GM12878 (cell line): ENCODE measurements around the gene MUC5B.

Source experiments
- E2F4 ChIP-seq: IDR thresholded peaks from 2 replicates; pipeline ENCODE4 v1.6.1; 2012; ENCODE audit warnings: low read depth, low read length, improper control_type of control experiment
- HDGF ChIP-seq: fragments of 450-650 bp; IDR thresholded peaks from 2 replicates; pipeline ENCODE4 v1.6.1; 2016; ENCODE audit warnings: antibody characterized with exemption
- NFIC ChIP-seq: IDR thresholded peaks from 2 replicates; pipeline ENCODE4 v1.6.1; 2012; ENCODE audit warnings: low read depth, mild to moderate bottlenecking, inconsistent platforms, low read length, moderate library complexity
- NFXL1 ChIP-seq: fragments of 450-650 bp; IDR thresholded peaks from 2 replicates; pipeline ENCODE4 v1.6.1; 2017; ENCODE audit warnings: antibody characterized with exemption, mild to moderate bottlenecking, borderline replicate concordance
- NR2C2 ChIP-seq: IDR thresholded peaks from 2 replicates; pipeline ENCODE4 v1.6.1; 2011; ENCODE audit warnings: borderline replicate concordance, low read depth; ENCODE audit not compliant: control insufficient read depth, insufficient read length
- POLR2AphosphoS5 ChIP-seq: IDR thresholded peaks from 2 replicates; pipeline ENCODE4 v1.6.1; 2011; ENCODE audit warnings: mild to moderate bottlenecking, low read length, inconsistent platforms
- SIN3A ChIP-seq: IDR thresholded peaks from 2 replicates; pipeline ENCODE4 v1.6.1; 2012; ENCODE audit warnings: low read depth, low read length, improper control_type of control experiment
- ZNF207 ChIP-seq: fragments of 450-650 bp; IDR thresholded peaks from 2 replicates; pipeline ENCODE4 v1.6.1; 2014; ENCODE audit warnings: antibody characterized with exemption, mild to moderate bottlenecking, borderline replicate concordance
- TF ChIP-seq, protein P1 (sequence below), 3 experiments: IDR thresholded peaks in 2 of 3; conservative IDR thresholded peaks in 1 of 3; 2 replicates each; pipeline ENCODE4 v1.5.1; 2011; ENCODE audit warnings: low read depth in 3 of 3, low read length in 3 of 3, mild to moderate bottlenecking in 3 of 3, control low read depth in 2 of 3, moderate library complexity in 2 of 3, inconsistent platforms in 1 of 3, mixed read lengths in 1 of 3; ENCODE audit not compliant: control insufficient read depth in 2 of 3, insufficient read depth in 1 of 3; ENCODE audit errors: extremely low read depth in 1 of 3
- TF ChIP-seq, protein P2 (sequence below): IDR thresholded peaks from 2 replicates; pipeline ENCODE4 v1.6.1; 2011; ENCODE audit warnings: borderline replicate concordance, low read depth, mild to moderate bottlenecking, moderate library complexity, mixed read lengths, low read length; ENCODE audit not compliant: insufficient read depth; ENCODE audit errors: extremely low read length
- TF ChIP-seq, protein P3 (sequence below): fragments of 450-650 bp; formaldehyde crosslinking; IDR thresholded peaks from 2 replicates; pipeline ENCODE4 v1.5.0; 2022; ENCODE audit warnings: mild to moderate bottlenecking, missing genetic modification characterization

DNA sequence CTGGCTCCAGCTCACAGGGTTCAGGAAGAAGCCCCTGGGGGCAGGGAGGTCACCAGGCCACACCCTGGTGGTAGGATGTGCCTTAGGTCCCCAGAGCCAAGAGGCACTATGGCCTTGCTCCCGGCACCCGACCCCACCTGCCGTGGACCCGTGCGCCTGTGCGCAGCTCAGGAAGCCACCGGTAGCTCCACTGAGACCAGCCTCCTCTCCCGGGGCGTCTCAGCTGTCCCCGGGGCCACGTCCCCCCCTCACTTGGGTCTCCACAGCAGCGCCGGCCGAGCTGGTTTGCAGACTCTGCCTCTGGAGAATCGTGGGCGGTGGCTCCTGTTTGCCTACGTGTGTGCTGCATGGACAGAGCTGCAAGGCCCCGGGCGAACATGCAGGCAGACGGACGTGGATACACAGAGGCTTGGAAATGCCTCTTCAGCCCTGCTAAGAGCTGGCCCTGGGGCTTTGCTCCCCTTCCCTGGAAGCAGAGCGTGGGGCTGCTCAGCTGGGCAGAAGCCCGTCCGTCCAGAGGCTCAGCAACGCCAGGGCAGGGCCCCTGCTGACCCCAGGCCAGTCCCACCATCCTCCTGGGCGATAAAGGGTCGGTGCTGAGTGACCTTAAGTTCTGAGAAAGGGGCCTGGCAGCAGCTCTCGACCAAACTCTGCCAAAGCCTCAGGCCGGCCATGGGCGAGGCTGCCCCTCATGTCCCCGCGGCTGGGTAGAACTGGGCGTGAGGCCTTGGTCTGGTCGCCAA, 15.3 kb upstream of the MUC5B start:
- TF ChIP-seq, protein P1, sequence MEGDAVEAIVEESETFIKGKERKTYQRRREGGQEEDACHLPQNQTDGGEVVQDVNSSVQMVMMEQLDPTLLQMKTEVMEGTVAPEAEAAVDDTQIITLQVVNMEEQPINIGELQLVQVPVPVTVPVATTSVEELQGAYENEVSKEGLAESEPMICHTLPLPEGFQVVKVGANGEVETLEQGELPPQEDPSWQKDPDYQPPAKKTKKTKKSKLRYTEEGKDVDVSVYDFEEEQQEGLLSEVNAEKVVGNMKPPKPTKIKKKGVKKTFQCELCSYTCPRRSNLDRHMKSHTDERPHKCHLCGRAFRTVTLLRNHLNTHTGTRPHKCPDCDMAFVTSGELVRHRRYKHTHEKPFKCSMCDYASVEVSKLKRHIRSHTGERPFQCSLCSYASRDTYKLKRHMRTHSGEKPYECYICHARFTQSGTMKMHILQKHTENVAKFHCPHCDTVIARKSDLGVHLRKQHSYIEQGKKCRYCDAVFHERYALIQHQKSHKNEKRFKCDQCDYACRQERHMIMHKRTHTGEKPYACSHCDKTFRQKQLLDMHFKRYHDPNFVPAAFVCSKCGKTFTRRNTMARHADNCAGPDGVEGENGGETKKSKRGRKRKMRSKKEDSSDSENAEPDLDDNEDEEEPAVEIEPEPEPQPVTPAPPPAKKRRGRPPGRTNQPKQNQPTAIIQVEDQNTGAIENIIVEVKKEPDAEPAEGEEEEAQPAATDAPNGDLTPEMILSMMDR (IDR thresholded peaks at IDR 0.05 in 2 of 3, conservative IDR thresholded peaks at IDR 0.05 in 1 of 3; ENCODE audit: control insufficient read depth in 2 of 3, extremely low read depth in 1 of 3, insufficient read depth in 1 of 3, low read depth in 3 of 3, low read length in 3 of 3): no peak
- TF ChIP-seq ZNF207 (no peak), POLR2AphosphoS5 (no peak), E2F4 (no peak), NFXL1 (no peak), NFIC (no peak), NR2C2 (no peak), SIN3A (no peak), HDGF (no peak)
- TF ChIP-seq, protein P2, sequence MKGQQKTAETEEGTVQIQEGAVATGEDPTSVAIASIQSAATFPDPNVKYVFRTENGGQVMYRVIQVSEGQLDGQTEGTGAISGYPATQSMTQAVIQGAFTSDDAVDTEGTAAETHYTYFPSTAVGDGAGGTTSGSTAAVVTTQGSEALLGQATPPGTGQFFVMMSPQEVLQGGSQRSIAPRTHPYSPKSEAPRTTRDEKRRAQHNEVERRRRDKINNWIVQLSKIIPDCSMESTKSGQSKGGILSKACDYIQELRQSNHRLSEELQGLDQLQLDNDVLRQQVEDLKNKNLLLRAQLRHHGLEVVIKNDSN: no peak
- TF ChIP-seq, protein P3, sequence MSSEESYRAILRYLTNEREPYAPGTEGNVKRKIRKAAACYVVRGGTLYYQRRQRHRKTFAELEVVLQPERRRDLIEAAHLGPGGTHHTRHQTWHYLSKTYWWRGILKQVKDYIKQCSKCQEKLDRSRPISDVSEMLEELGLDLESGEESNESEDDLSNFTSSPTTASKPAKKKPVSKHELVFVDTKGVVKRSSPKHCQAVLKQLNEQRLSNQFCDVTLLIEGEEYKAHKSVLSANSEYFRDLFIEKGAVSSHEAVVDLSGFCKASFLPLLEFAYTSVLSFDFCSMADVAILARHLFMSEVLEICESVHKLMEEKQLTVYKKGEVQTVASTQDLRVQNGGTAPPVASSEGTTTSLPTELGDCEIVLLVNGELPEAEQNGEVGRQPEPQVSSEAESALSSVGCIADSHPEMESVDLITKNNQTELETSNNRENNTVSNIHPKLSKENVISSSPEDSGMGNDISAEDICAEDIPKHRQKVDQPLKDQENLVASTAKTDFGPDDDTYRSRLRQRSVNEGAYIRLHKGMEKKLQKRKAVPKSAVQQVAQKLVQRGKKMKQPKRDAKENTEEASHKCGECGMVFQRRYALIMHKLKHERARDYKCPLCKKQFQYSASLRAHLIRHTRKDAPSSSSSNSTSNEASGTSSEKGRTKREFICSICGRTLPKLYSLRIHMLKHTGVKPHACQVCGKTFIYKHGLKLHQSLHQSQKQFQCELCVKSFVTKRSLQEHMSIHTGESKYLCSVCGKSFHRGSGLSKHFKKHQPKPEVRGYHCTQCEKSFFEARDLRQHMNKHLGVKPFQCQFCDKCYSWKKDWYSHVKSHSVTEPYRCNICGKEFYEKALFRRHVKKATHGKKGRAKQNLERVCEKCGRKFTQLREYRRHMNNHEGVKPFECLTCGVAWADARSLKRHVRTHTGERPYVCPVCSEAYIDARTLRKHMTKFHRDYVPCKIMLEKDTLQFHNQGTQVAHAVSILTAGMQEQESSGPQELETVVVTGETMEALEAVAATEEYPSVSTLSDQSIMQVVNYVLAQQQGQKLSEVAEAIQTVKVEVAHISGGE (CRISPR knock-in tag): no peak
